Stimulated activated CD4-positive, alpha-beta T cell treated with anti-CD3 and anti-CD28 coated beads, Interleukin-4, amount 100 ng/mL, for 24 hours (primary cell): ENCODE data around the gene RAD54L2.
"Not testable (repeated sequence)": the region's sequence is repeated elsewhere in the genome, so short reads cannot be mapped to it uniquely, and the experiment has no call there.

Source experiments
- DNase-seq: peaks from one replicate; pipeline ENCODE4 v3.0.0-alpha.2; 2020

Gene RAD54L2

DNA sequence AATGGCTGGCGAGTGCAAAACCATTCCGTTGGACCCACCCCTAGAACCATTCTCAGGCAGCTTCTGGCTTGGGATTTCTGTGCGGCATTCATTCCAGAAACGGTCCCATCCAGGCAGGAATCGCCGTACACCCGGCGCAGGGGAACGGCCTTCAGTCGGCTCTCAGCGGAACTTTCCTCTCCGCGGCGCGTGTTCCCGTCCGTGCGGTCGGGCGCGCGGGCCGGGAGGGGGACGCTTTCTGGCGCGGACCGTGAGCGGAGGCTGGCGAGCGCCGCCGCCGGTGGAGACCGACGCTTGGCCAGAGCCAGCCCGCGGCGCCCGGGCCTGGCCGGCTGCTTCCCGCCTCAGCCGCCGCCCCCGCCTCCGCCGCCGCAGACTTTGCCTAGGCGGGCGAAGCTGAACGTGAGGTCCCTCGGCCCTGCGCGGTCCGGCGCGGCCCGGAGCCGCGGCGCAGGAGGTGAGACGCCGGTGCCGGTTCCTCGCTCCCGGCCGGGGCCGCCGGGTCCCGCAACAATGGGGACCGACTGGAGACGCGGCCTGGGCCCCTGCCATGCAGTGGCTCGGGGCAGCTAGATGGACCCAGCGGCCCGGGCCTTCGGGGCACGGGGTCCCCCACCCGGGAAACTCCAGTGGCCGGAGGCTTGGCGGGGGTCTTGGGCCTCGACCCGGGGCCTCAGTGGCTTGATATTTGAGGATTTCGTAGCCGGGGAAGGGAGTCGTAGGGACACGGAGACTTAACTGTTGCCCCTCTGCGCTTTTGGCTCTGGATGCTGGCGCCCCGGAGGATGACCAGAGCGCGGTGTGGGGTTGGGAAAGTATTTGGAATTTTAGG is at the start of gene RAD54L2:
RAD54L2 (plus strand) TSS at position 261 of the 832 bp plus-strand sequence. CDS start 51,702 bp downstream, outside the sequence.
- DNase-seq = peak; percentile 80

DNA sequence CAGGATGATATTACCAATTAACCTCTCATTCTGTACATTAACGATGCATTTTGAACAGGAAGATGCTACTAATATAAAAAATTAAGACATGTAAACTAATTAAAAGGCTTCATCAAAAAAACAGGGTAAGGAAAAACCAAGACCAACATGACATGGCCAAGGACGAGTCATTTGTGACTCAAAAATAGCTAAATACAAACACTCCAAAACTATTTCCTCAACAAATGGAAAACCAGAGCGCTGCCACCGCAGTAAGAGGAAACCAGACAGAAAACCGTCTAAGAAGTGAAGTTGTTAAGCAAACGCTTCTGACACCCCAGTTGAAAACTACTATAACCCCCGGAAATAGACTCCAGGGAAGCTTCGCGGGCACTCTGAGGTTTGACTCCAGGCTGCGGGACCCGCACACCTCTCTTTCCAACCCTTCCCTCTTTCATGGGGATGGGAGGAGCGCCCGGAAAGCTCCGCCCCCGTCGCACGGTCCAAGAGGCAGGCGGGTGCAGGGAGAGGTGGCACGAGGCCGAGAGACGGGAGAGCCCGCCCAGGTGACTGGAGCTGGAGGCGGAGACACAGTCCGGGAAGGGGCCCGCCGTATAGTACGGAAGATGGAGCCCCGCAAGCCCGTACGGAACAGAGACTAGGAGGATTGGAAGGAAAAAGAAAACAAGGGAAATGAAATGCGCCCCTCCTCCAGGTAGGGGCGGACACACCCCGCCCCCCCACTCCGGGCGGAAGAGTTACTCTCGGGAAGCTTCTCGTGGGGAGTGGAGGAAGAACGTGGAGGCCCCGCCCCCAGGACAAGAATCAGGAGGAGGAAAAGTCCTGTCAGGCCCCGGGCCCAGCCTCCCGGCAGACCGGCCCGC is 39.4 kb upstream of the RAD54L2 start:
- peak; percentile 88 for DNase-seq

GRCh38 chr3:51500632-51501131 is 37.8 kb upstream of the RAD54L2 start:
- peak; percentile 10 for DNase-seq

DNA sequence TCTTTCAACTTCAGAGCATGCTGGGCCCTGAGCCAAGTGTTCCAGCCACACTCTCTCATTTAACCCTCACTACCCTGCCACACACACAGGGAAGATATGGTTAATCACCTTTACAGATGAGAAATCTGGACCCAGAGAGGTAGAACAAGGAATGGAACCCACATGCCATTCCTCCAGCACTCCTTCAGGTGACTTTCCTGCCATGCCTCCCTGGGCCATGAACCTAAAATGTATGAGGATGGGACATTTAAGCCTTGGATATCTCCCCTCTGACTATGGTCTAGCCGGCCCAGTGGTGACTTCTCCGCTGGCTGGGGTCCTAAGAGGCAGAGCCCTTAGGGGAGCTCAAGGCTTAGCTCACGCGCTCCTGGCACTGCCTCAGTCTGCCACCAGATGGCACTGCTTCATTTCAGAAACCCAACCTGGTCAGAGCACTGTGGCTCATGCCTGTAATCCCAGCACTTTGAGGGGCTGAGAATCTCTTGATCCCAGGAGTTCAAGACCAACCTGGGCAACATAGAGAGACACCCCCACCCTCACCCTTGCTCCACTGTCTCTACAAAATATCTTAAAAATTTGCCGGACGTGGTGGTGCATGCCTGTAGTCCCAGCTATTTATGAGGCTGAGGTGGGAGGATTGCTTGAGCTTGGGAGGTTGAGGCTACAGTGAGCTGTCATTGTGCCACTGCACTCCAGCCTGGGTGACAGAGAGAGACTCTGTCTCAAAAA is 36.5 kb upstream of the RAD54L2 start:
- peak; percentile 86 for DNase-seq

GRCh38 chr3:51502562-51502910 is 36.0 kb upstream of the RAD54L2 start:
- DNase-seq = no peak

DNA sequence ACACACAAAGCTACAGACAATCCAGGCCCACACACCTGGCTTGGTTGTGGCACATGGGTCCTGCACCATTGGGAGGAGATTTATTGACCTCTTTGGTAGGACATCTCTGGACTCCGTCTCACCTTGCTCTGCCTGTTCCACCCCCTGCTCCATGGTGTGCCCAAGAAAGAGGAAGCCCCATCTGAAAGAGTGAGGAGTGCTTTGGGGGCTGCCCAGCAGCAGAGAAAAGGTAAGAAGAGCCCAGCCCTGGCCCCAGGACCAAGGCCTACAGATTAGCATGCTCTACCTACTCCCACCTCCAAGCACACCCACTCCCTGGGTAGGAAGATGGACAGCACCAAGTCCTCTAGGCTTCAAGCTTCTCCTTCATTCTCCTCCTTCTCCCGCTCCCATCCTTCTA is 35.5 kb upstream of the RAD54L2 start:
- no peak for DNase-seq

GRCh38 chr3:51508255-51508654 is 30.3 kb upstream of the RAD54L2 start:
- DNase-seq = no peak

- no peak for DNase-seq
Observed at GRCh38 chr3:51510996-51511395, 27.5 kb upstream of the RAD54L2 start.

- no peak for DNase-seq
Observed at GRCh38 chr3:51514210-51514609, 24.3 kb upstream of the RAD54L2 start.

DNA sequence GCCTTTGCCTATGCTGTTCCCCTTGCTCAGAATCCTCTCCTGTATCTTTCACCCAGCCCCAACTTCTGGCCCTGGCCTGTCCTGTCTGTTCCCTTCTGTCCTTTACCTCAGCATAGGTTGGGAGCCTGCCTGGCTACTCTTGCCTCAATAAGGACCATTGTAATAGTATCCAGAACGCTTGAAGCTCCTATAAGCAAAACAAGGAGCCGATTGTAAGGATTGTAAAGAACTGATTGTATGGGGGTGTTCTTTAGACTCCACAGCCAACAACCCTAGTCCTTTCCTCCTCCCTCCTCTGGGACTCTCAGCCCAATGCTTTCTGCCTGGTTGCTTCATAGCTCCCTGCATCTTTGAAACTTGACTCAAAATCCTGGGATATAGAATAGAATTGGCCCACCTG is 18.7 kb upstream of the RAD54L2 start:
- DNase-seq = no peak

GRCh38 chr3:51520906-51521730 is 17.4 kb upstream of the RAD54L2 start:
- not testable (repeated sequence) for DNase-seq

DNA sequence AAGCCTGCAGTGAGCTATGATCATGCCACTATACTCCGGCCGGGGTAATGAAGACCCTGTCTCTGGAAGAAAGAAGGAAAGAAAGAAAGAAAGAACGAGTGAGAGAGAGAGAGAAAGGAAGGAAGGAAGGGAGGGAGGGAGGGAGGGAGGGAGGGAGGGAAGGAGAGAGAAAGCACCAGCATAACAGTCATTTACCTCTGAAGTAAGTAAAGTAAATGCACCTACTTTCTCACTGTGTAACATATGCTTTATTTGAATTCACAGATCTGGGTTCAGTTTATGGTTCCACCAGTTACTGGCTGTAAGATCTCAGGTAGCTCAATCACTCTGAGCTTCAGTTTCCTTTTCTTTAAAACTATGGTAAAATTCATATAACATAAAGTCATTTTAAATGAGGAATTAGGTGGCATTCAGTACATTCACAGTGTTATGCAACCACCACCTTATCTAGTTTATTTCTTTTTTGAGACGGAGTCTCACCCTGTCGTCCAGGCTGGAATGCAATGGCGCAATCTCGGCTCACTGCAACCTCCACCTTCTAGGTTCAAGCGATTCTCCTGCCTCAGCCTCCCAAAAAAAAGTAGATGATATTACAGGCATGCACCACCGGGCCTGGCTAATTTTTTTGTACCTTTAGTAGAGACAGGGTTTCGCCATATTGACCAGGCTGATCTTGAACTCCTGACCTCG is 16.1 kb upstream of the RAD54L2 start:
- DNase-seq = no peak

DNA sequence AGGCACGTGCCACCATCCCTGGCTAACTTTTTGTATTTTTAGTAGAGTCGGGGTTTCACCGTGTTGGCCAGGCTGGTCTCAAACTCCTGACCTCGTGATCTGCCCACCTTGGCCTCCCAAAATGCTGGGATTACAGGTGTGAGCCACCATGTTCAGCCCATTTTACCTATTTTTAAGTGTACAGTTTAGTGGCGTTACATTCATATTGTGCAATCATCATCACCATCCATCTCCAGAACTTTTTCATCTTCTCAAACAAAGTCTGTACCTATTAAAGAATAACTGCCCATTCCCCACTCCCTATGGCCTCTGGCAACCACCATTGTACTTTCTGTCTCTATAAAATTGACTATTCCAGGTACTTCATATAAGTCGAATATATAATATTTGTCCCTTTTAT is 13.6 kb upstream of the RAD54L2 start:
- DNase-seq = not testable (repeated sequence)

GRCh38 chr3:51530485-51530884 is 8.0 kb upstream of the RAD54L2 start:
- no peak for DNase-seq

GRCh38 chr3:51535146-51536019 is 3.1 kb upstream of the RAD54L2 start:
- no peak for DNase-seq

DNA sequence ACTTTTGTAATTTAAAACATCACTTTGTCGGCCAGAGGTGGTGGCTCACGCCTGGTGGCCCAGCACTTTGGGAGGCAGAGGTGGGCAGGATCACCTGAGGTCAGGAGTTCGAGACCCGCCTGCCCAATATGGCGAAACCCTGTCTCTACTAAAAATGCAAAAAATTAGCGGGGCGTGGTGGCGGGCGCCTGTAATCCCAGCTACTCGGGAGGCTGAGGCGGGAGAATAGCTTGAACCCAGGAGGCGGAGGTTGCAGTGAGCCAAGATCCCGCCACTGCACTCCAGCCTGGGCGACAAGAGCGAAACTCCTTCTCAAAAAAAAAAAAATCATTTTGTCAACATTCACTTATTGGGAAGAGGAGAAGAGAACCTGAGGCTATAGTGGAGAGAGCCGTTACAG is 888 bp upstream of the RAD54L2 start:
- not testable (repeated sequence) for DNase-seq

DNA sequence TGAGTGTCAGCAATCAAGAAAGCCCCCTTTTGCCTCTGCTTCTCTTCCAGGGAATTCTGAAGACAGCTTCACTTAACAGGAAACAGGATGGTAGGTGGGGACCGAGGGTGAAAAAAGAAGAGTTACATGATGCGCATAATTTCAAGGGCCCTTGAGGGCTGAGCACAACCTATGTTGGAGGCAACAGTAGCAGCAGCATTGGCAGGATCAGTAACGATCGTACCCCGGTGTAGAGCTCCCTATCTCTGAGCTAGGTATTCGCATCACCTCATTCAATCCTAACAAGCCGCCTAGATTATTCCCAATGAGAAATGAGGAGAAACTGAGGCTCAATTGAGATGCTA is 432 bp upstream of the RAD54L2 start:
- DNase-seq = peak; percentile 17

DNA sequence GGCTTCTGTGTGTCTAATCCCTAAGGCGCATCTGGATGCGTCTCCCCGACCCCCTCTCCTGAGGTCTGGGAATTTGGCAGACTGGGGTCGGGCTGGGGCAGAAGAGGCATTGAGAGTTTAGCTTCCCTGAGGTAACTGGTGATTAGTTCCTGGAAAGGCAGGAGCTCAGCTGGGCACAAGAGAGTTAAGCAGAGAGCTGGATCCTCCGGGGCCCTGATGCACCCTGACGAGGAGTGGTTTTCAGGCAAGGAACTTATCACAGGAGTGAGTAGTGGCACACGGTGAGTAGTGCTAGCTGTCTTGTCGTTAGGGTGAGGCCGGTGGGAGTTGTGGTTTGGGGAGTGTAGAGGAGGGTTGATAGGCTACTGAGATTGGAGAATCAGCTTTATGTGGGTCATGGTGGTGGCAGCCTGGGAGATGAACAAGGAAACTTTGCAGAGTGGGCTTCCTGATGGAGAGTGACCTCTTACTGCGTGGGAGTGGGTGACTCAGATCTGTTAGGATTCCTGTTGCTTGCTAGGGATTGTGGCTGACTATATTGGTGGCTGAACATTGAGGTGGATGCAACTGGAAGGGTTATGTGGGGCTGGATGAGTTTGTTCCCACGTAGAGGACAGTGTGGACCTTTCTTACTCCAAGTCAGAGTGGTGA is 897 bp downstream of the RAD54L2 start:
- peak; percentile 60 for DNase-seq

- not testable (repeated sequence) for DNase-seq
Observed at GRCh38 chr3:51542596-51542995, 4.1 kb downstream of the RAD54L2 start.
